SK-N-SH (cell line): ENCODE results near the gene ADIPOR2. TPM values are rescaled to one million over a fixed set of nuclear protein-coding genes. Genes with fewer than 3 reads are reported as not detected.
A peak's percentile ranks its signal among the peaks of the same experiment; 100 is the strongest.

Experiments
- CTCF ChIA-PET: fragments of 300-600, 350-600 bp; formaldehyde crosslinking; extraction: SDS; loops from one replicate; lab custom pipeline; 2021; lab: Yijun Ruan, JAX
- POLR2A ChIA-PET: fragments of 350-600 bp; sonication (Branson Sonifier 250); formaldehyde crosslinking; extraction: SDS; loops from one replicate; lab custom pipeline; 2020; ENCODE audit warnings: antibody characterized with exemption, inconsistent platforms; lab: Yijun Ruan, JAX
- DNase-seq: peaks from one replicate; pipeline ENCODE4 v3.0.0; 2012
- H2AFZ ChIP-seq: fragments of 200-600 bp; sonication (generic); 2 replicates; pipeline ENCODE4 v1.8.1; 2016; ENCODE audit warnings: antibody characterized with exemption, mild to moderate bottlenecking, low read depth
- H3F3A ChIP-seq: fragments of 200-600 bp; sonication (generic); replicated peaks from 2 replicates; pipeline ENCODE3; 2016; ENCODE audit warnings: antibody characterized with exemption, mild to moderate bottlenecking; ENCODE audit not compliant: insufficient read depth
- H3K27ac ChIP-seq, 2 experiments: fragments of 200-500 bp in 1 of 2; fragments of 200-600 bp in 1 of 2; sonication (Bioruptor generic) in 1 of 2; sonication (generic), shearing (Covaris generic) in 1 of 2; 2 replicates each; pipeline versions ENCODE4 v1.5.1 to v1.6.1; 2014 to 2016; ENCODE audit warnings: low read depth in 2 of 2, inconsistent platforms in 1 of 2, low read length in 1 of 2, mild to moderate bottlenecking in 1 of 2, mixed read lengths in 1 of 2
- H3K27me3 ChIP-seq: fragments of 200-600 bp; sonication (generic), shearing (Covaris generic); 2 replicates; pipeline ENCODE4 v1.6.1; 2016; ENCODE audit warnings: mixed run types; ENCODE audit not compliant: insufficient read depth
- H3K36me3 ChIP-seq, 2 experiments: fragments of 200-500 bp in 1 of 2; fragments of 200-600 bp in 1 of 2; sonication (Bioruptor generic) in 1 of 2; sonication (generic) in 1 of 2; replicated peaks in 1 of 2; 2 replicates each; pipeline versions ENCODE3 to v1.5.1; 2014 to 2016; ENCODE audit warnings: low read length in 1 of 2, mild to moderate bottlenecking in 1 of 2; ENCODE audit not compliant: insufficient read depth in 2 of 2, control insufficient read depth in 1 of 2
- H3K4me1 ChIP-seq, 2 experiments: fragments of 200-500 bp in 1 of 2; fragments of 200-600 bp in 1 of 2; sonication (Bioruptor generic) in 1 of 2; sonication (generic), shearing (Covaris generic) in 1 of 2; 2 replicates each; pipeline versions ENCODE4 v1.5.1 to v1.6.1; 2014 to 2016; ENCODE audit warnings: low read depth in 1 of 2, low read length in 1 of 2, mixed run types in 1 of 2; ENCODE audit not compliant: insufficient read depth in 2 of 2, control insufficient read depth in 1 of 2
- H3K4me2 ChIP-seq: fragments of 200-600 bp; sonication (generic), shearing (Covaris generic); 2 replicates; pipeline ENCODE4 v1.6.1; 2017; ENCODE audit warnings: mixed run types
- H3K4me3 ChIP-seq, 2 experiments: fragments of 200-500 bp in 1 of 2; fragments of 200-600 bp in 1 of 2; sonication (Bioruptor generic) in 1 of 2; sonication (generic), shearing (Covaris generic) in 1 of 2; 2 replicates each; pipeline versions ENCODE4 v1.5.1 to v1.8.1; 2014 to 2016; ENCODE audit warnings: low read depth in 2 of 2, inconsistent platforms in 1 of 2, low read length in 1 of 2, mild to moderate bottlenecking in 1 of 2, mixed read lengths in 1 of 2, moderate library complexity in 1 of 2
- H3K79me2 ChIP-seq: fragments of 200-600 bp; sonication (generic); 2 replicates; pipeline ENCODE4 v1.8.1; 2017; ENCODE audit warnings: mild to moderate bottlenecking; ENCODE audit not compliant: insufficient read depth
- H3K9ac ChIP-seq: fragments of 200-600 bp; sonication (generic); 2 replicates; pipeline ENCODE4 v1.6.1; 2017; ENCODE audit warnings: mixed run types
- H3K9me2 ChIP-seq: fragments of 200-600 bp; sonication (generic); 2 replicates; pipeline ENCODE4 v1.6.1; 2017; ENCODE audit warnings: mixed run types
- H3K9me3 ChIP-seq: fragments of 200-600 bp; sonication (generic); 2 replicates; pipeline ENCODE4 v1.6.1; 2017; ENCODE audit warnings: mixed run types, mild to moderate bottlenecking, moderate library complexity
- H4K20me1 ChIP-seq: fragments of 200-600 bp; sonication (generic); 2 replicates; pipeline ENCODE4 v1.6.1; 2017; ENCODE audit warnings: mild to moderate bottlenecking, mixed run types; ENCODE audit not compliant: insufficient read depth
- CHD2 ChIP-seq: fragments of 150-350 bp; IDR thresholded peaks from 2 replicates; pipeline ENCODE4 v1.6.1; 2018; ENCODE audit warnings: low read length; ENCODE audit not compliant: partially characterized antibody
- ELF1 ChIP-seq: IDR thresholded peaks from 2 replicates; pipeline ENCODE4 v1.4.0; 2012
- FOXJ3 ChIP-seq: sonication (generic); formaldehyde crosslinking; IDR thresholded peaks from 2 replicates; pipeline ENCODE4 v1.5.1; 2020; ENCODE audit warnings: mild to moderate bottlenecking, missing genetic modification reagents
- FOXM1 ChIP-seq: IDR thresholded peaks from 2 replicates; pipeline ENCODE4 v1.4.0; 2012; ENCODE audit warnings: low read depth, mild to moderate bottlenecking
- GABPA ChIP-seq: IDR thresholded peaks from 2 replicates; pipeline ENCODE4 v1.4.0; 2012; ENCODE audit warnings: low read depth, mild to moderate bottlenecking
- MXI1 ChIP-seq: IDR thresholded peaks from 2 replicates; pipeline ENCODE4 v1.6.1; 2012; ENCODE audit warnings: mild to moderate bottlenecking, low read depth, low read length, improper control_type of control experiment
- NFIC ChIP-seq: IDR thresholded peaks from 2 replicates; pipeline ENCODE4 v1.4.0; 2012; ENCODE audit warnings: borderline replicate concordance
- POLR2AphosphoS5 ChIP-seq: IDR thresholded peaks from 2 replicates; pipeline ENCODE4 v1.6.1; 2012; ENCODE audit warnings: low read depth, low read length
- RFX5 ChIP-seq: IDR thresholded peaks from 2 replicates; pipeline ENCODE4 v1.6.1; 2012; ENCODE audit warnings: mild to moderate bottlenecking, improper control_type of control experiment, low read length
- RXRA ChIP-seq: IDR thresholded peaks from 2 replicates; pipeline ENCODE4 v1.4.0; 2012; ENCODE audit warnings: low read depth, mild to moderate bottlenecking, borderline replicate concordance
- SMC3 ChIP-seq: IDR thresholded peaks from 2 replicates; pipeline ENCODE4 v1.6.1; 2012; ENCODE audit warnings: low read depth, low read length, improper control_type of control experiment
- TAF1 ChIP-seq: IDR thresholded peaks from 2 replicates; pipeline ENCODE4 v1.6.1; 2012; ENCODE audit warnings: low read depth, mild to moderate bottlenecking, low read length, moderate library complexity, borderline replicate concordance
- TCF12 ChIP-seq: IDR thresholded peaks from 2 replicates; pipeline ENCODE4 v1.4.0; 2012
- YY1 ChIP-seq: IDR thresholded peaks from 2 replicates; pipeline ENCODE4 v1.4.0; 2012; ENCODE audit warnings: low read depth, mild to moderate bottlenecking
- WGBS: methylation state at CpG from one replicate; pipeline ENCODE4 v1.1.6; 2017; ENCODE audit warnings: low lambda C conversion rate; 5-methylcytosine and 5-hydroxymethylcytosine counted together
- polyA plus RNA-seq, 3 experiments: library from polyadenylated mRNA; depleted of rRNA; stranded (reverse); fragments of >200 nt; gene quantifications; 2 replicates each; pipeline ENCODE4 v1.2.3, GENCODE V29; 2012
- TF ChIP-seq, protein P1 (sequence below): IDR thresholded peaks from 2 replicates; pipeline ENCODE4 v1.6.1; 2012; ENCODE audit warnings: mild to moderate bottlenecking, low read depth, low read length, moderate library complexity
- TF ChIP-seq, protein P2 (sequence below): IDR thresholded peaks from 2 replicates; pipeline ENCODE4 v1.4.0; 2012; ENCODE audit warnings: low read depth, borderline replicate concordance
- TF ChIP-seq, protein P3 (sequence below): IDR thresholded peaks from 2 replicates; pipeline ENCODE4 v1.4.0; 2012; ENCODE audit warnings: low read depth
- TF ChIP-seq, protein P4 (sequence below): fragments of 150-350 bp; IDR thresholded peaks from 2 replicates; pipeline ENCODE4 v1.6.1; 2016; ENCODE audit warnings: mild to moderate bottlenecking, low read depth, low read length

Gene ADIPOR2
- polyA plus RNA-seq, 1 of the 3 experiments (the other 2 are of a cell fraction): 17.1 TPM

DNA sequence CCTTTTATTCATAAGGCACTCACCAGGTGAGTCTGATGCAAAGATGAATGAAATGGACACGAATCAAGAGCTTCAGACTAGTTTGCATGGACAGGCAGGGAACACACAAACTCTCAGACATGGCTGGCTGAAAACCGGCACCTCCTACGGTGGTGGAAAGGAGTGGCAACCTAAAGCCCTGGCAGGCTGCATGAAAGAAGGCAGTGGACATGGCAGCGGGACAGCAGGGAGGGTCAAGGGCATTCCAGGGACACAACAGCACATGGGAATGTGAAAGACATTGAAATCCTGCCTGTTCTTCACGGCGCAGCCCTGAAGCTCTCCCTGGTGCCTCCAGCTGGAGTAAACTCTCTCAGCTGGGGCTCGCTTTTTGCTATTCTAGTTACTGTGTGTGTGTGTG, 112.9 kb downstream of the ADIPOR2 start (continued):
- no peak for TF ChIP-seq MXI1

DNA sequence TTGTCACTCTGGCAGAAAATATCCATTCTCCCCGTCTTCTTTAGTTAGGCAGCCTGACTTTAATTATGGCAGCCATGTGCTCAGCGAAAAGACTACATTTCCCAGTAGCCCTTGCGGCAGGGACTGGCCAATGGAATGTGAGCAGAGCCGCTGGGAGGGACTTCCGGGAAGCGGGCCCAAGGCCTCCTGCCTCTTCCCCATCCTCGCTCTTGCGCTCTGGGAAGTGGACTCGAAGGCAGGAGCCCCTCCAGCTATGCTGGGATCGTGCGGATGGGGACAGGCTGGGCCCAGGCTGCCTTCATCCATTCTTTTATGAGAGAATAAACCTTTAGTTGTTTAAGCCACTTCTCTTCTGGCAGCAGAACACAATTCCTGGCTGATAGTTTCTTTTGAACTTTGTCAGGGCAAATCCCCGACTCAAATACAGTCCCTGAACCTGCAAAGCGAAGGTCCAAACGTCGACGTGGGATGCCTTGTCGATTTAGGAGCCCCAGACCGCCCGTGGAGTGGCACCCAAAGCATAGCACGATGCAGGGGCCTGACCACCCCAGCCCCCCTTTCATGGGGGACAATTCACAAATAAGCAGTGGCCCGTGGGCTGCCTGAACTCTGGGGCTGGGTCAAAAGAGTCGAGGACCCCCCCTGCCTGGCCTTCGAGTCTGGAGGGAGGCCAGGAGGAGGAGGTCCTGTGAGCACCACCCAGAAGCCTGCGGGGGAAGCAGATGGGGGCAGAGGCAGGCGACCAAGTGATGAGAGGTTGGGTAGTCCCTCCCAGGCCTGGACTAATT, 113.9 kb downstream of the ADIPOR2 start:
- Histone ChIP-seq H3K4me2 (no peak overlapping the region), H3K9me3 (no peaks in the 10 kb centered on the region), H4K20me1 (no peaks in the 10 kb centered on the region), H3K9me2 (no peaks in the 10 kb centered on the region), H3K4me3 (no peak overlapping the region), H3K79me2 (no peaks in the 10 kb centered on the region), H3K27ac (peak overlapping the region in 1 of 2 experiments; percentile 63; a peak in 1 of 4 replicates), H3K27me3 (no peaks in the 10 kb centered on the region)
- CTCF ChIA-PET: interaction anchor here (0.7 to 17.5 kb wide), 5 partner anchors 9 to 152 kb away, joined by 3 to 349 read pairs (median 3); no protein-coding TSS in a partner anchor
- TF ChIP-seq YY1 (peak; percentile 93), CHD2 (peak; percentile 79), TAF1 (peak; percentile 39; the same call in 1 of the 2 replicates), RXRA (no peak), TCF12 (peak; percentile 51; the same call in 1 of the 2 replicates), NFIC (no peak), ELF1 (peak; percentile 89), SMC3 (no peak), FOXJ3 (CRISPR knock-in tag) (no peak), POLR2AphosphoS5 (peak; percentile 56; the same call in 1 of the 2 replicates), GABPA (peak; percentile 88), RFX5 (peak; percentile 5; the same call in 1 of the 2 replicates), FOXM1 (no peak)
- TF ChIP-seq, protein P1, sequence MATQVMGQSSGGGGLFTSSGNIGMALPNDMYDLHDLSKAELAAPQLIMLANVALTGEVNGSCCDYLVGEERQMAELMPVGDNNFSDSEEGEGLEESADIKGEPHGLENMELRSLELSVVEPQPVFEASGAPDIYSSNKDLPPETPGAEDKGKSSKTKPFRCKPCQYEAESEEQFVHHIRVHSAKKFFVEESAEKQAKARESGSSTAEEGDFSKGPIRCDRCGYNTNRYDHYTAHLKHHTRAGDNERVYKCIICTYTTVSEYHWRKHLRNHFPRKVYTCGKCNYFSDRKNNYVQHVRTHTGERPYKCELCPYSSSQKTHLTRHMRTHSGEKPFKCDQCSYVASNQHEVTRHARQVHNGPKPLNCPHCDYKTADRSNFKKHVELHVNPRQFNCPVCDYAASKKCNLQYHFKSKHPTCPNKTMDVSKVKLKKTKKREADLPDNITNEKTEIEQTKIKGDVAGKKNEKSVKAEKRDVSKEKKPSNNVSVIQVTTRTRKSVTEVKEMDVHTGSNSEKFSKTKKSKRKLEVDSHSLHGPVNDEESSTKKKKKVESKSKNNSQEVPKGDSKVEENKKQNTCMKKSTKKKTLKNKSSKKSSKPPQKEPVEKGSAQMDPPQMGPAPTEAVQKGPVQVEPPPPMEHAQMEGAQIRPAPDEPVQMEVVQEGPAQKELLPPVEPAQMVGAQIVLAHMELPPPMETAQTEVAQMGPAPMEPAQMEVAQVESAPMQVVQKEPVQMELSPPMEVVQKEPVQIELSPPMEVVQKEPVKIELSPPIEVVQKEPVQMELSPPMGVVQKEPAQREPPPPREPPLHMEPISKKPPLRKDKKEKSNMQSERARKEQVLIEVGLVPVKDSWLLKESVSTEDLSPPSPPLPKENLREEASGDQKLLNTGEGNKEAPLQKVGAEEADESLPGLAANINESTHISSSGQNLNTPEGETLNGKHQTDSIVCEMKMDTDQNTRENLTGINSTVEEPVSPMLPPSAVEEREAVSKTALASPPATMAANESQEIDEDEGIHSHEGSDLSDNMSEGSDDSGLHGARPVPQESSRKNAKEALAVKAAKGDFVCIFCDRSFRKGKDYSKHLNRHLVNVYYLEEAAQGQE: no peak
- TF ChIP-seq, protein P2, sequence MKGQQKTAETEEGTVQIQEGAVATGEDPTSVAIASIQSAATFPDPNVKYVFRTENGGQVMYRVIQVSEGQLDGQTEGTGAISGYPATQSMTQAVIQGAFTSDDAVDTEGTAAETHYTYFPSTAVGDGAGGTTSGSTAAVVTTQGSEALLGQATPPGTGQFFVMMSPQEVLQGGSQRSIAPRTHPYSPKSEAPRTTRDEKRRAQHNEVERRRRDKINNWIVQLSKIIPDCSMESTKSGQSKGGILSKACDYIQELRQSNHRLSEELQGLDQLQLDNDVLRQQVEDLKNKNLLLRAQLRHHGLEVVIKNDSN: no peak
- TF ChIP-seq, protein P3, sequence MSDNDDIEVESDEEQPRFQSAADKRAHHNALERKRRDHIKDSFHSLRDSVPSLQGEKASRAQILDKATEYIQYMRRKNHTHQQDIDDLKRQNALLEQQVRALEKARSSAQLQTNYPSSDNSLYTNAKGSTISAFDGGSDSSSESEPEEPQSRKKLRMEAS: peak; percentile 96
- TF ChIP-seq, protein P4, sequence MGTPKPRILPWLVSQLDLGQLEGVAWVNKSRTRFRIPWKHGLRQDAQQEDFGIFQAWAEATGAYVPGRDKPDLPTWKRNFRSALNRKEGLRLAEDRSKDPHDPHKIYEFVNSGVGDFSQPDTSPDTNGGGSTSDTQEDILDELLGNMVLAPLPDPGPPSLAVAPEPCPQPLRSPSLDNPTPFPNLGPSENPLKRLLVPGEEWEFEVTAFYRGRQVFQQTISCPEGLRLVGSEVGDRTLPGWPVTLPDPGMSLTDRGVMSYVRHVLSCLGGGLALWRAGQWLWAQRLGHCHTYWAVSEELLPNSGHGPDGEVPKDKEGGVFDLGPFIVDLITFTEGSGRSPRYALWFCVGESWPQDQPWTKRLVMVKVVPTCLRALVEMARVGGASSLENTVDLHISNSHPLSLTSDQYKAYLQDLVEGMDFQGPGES: peak; percentile 31; the same call in 1 of the 2 replicates
- TF ChIP-seq, all 33 proteins: peak for 10
- Histone ChIP-seq H3K9ac (no peak overlapping the region), H3F3A (no peaks in the 10 kb centered on the region), H3K4me1 (peaks cover 0 to 29% of the 10 kb centered on the region in 2 experiments; a peak in 1 of 4 replicates), H2AFZ (peak overlapping the region; percentile 99), H3K36me3 (no peaks in the 10 kb centered on the region)
- POLR2A ChIA-PET: no interaction called here
- peak; percentile 94 for DNase-seq
- 41% methylated on average over 24 of the region's 25 CpGs for whole genome bisulfite sequencing
